IMR-90 (cell line): ENCODE results near the gene DNAH9.

Experiments
- BHLHE40 ChIP-seq: fragments of 150-350 bp; IDR thresholded peaks from 2 replicates; pipeline ENCODE4 v1.6.1; 2016; ENCODE audit warnings: mild to moderate bottlenecking, low read depth, low read length
- CEBPB ChIP-seq: IDR thresholded peaks from 2 replicates; pipeline ENCODE4 v1.6.1; 2012; ENCODE audit warnings: low read depth, low read length, improper control_type of control experiment
- CHD1 ChIP-seq: IDR thresholded peaks from 2 replicates; pipeline ENCODE4 v1.6.1; 2012; ENCODE audit warnings: low read depth, low read length, improper control_type of control experiment
- ELK1 ChIP-seq: fragments of 150-350 bp; IDR thresholded peaks from 2 replicates; pipeline ENCODE4 v1.6.1; 2016; ENCODE audit warnings: low read depth, mild to moderate bottlenecking, low read length, moderate library complexity, borderline replicate concordance
- FOS ChIP-seq: fragments of 150-350 bp; IDR thresholded peaks from 2 replicates; pipeline ENCODE4 v1.6.1; 2016; ENCODE audit warnings: low read depth, low read length
- POLR2A ChIP-seq: IDR thresholded peaks from 2 replicates; pipeline ENCODE4 v1.6.1; 2012; ENCODE audit warnings: mild to moderate bottlenecking, low read depth, low read length
- RAD21 ChIP-seq: IDR thresholded peaks from 2 replicates; pipeline ENCODE4 v1.6.1; 2012; ENCODE audit warnings: low read length, improper control_type of control experiment
- RCOR1 ChIP-seq: IDR thresholded peaks from 2 replicates; pipeline ENCODE4 v1.6.1; 2012; ENCODE audit warnings: mild to moderate bottlenecking, low read length, improper control_type of control experiment; ENCODE audit not compliant: insufficient replicate concordance
- SMC3 ChIP-seq: fragments of 150-350 bp; IDR thresholded peaks from 2 replicates; pipeline ENCODE4 v1.6.1; 2016; ENCODE audit warnings: low read depth, mild to moderate bottlenecking, antibody characterized with exemption, low read length, moderate library complexity
- USF2 ChIP-seq: fragments of 150-350 bp; IDR thresholded peaks from 2 replicates; pipeline ENCODE4 v1.6.1; 2017; ENCODE audit warnings: mild to moderate bottlenecking, antibody characterized with exemption, low read length, low read depth
- TF ChIP-seq, protein P1 (sequence below): conservative IDR thresholded peaks from 2 replicates; pipeline ENCODE4 v1.5.1; 2012; ENCODE audit warnings: mild to moderate bottlenecking, low read depth, low read length, improper control_type of control experiment

DNA sequence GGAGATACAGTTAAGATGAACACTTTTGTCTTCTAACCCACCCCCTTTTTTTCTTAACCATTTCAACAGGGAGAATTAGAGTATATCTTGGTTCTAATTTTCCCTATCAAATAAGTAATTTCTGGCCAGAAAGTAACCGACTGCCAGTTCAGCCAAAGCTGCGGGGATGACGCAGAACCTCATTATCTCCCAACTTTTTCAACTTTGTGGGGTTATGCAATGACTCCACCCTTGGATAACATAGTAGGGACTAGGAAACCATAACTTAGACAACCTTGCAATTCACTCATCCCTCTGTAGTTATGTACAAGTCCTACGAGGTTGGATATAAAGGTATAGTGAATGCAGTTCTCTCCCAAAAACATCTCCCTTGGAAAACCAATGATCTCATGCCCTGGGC lies 215.0 kb downstream of the DNAH9 start:
- no peak for TF ChIP-seq ELK1
- no peak for TF ChIP-seq POLR2A
- TF ChIP-seq, protein P1, sequence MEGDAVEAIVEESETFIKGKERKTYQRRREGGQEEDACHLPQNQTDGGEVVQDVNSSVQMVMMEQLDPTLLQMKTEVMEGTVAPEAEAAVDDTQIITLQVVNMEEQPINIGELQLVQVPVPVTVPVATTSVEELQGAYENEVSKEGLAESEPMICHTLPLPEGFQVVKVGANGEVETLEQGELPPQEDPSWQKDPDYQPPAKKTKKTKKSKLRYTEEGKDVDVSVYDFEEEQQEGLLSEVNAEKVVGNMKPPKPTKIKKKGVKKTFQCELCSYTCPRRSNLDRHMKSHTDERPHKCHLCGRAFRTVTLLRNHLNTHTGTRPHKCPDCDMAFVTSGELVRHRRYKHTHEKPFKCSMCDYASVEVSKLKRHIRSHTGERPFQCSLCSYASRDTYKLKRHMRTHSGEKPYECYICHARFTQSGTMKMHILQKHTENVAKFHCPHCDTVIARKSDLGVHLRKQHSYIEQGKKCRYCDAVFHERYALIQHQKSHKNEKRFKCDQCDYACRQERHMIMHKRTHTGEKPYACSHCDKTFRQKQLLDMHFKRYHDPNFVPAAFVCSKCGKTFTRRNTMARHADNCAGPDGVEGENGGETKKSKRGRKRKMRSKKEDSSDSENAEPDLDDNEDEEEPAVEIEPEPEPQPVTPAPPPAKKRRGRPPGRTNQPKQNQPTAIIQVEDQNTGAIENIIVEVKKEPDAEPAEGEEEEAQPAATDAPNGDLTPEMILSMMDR, result no peak
- TF ChIP-seq RAD21, result no peak
- TF ChIP-seq SMC3, result no peak
- no peak for TF ChIP-seq RCOR1
- TF ChIP-seq CHD1, result no peak
- no peak for TF ChIP-seq CEBPB
- TF ChIP-seq BHLHE40, result no peak
- TF ChIP-seq FOS, result no peak
- no peak for TF ChIP-seq USF2
